ENCODE measurements around the gene THEM5.
"Not testable (repeated sequence)": the region's sequence is repeated elsewhere in the genome, so short reads cannot be mapped to it uniquely, and the experiment has no call there.

Gene THEM5

DNA sequence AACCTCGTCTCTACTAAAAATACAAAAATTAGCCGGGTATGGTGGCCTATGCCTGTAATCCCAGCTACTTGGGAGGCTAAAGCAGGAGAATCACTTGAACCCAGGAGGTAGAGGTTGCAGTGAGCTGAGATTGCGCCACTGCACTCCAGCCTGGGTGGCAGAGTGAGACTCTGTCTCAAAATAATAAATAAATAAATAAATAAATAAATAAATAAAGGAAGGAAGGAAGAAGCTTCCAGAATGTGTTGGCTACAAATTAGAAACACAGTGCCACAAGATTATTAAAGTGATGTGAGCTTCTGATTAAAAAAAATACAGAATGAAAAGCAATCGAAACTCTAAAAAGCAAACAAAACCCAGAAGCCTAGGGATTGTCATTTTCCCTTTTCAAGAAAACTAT is 30.4 kb upstream of the THEM5 start:
- H3K9me3 ChIP-seq (ENCODE audit: low read length); H3K36me3 ChIP-seq (ENCODE audit: insufficient read depth, low read length); H3K27me3 ChIP-seq (ENCODE audit: insufficient read depth, low read length); H3K4me1 ChIP-seq (ENCODE audit: insufficient read depth, low read length); H3K4me3 ChIP-seq (ENCODE audit: low read length); H2AFZ ChIP-seq (ENCODE audit: low read depth, low read length): not testable (repeated sequence)

DNA sequence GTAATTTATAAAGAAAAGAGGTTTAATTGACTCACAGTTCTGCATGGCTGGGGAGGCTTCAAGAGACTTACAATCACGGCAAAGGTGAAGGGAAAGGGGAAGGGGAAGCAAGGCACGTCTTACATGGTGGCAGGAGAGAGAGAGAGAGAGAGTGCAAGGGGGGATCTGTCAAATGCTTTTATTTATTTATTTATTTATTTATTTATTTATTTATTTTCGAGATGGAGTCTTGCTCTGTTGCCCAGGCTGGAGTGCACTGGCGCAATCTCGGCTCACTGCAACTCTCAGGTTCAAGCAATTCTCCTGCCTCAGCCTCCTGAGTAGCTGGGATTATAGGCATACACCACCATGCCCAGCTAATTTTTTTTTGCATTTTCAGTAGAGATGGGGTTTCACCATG is 29.4 kb upstream of the THEM5 start:
- H3K9me3 ChIP-seq (ENCODE audit: low read length); H3K27me3 ChIP-seq (ENCODE audit: insufficient read depth, low read length); H2AFZ ChIP-seq (ENCODE audit: low read depth, low read length); H3K36me3 ChIP-seq (ENCODE audit: insufficient read depth, low read length); H3K4me1 ChIP-seq (ENCODE audit: insufficient read depth, low read length); H3K4me3 ChIP-seq (ENCODE audit: low read length): not testable (repeated sequence)

DNA sequence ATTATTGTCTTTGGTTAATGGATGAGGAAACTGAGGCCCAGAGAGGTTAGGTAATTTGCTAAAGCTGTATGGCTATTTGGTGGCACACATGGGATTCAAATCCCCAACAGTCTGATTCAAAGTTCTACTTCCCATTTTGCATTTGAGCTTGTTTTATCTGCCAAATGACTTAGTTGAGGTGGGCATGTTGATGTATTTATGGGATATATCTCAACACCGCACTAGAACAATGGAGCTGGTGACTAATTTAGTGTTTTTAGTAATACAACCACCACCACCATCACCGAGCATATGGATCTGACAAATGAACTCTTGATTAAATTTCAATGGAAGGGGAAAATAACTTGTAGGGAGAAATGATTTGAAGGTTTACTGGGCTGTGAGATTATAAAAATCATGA is 29.0 kb upstream of the THEM5 start:
- Histone ChIP-seq H2AFZ (ENCODE audit: low read depth, low read length) (no peak overlapping the region), H3K9me3 (ENCODE audit: low read length) (no peaks in the 10 kb centered on the region), H3K4me1 (ENCODE audit: insufficient read depth, low read length) (no peaks in the 10 kb centered on the region), H3K4me3 (ENCODE audit: low read length) (no peak overlapping the region), H3K27me3 (ENCODE audit: insufficient read depth, low read length) (no peaks in the 10 kb centered on the region), H3K36me3 (ENCODE audit: insufficient read depth, low read length) (peaks cover 4% of the 10 kb centered on the region)

DNA sequence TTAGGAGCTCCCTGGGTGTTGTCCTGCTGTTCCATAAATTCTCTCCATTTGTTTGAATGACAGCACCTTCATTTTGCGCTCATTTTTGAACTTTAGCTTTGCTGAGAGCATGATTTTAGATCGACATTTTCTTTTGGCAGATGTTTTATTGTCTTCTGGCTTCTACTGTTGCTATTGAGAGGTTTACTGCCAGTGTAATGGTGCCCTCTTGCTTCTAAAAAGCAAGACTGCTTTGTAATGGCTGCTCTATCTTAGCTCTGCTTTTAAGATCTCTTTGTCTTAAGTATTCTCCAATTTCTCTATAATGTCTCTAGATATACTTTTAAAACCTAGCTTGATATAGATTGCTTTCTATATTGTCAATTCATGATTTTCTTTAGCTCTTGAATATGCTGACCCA is 28.0 kb upstream of the THEM5 start:
- Histone ChIP-seq H3K9me3 (ENCODE audit: low read length) (no peaks in the 10 kb centered on the region), H2AFZ (ENCODE audit: low read depth, low read length) (no peak overlapping the region), H3K36me3 (ENCODE audit: insufficient read depth, low read length) (peaks cover 4% of the 10 kb centered on the region), H3K4me1 (ENCODE audit: insufficient read depth, low read length) (no peaks in the 10 kb centered on the region), H3K4me3 (ENCODE audit: low read length) (no peak overlapping the region), H3K27me3 (ENCODE audit: insufficient read depth, low read length) (no peaks in the 10 kb centered on the region)

DNA sequence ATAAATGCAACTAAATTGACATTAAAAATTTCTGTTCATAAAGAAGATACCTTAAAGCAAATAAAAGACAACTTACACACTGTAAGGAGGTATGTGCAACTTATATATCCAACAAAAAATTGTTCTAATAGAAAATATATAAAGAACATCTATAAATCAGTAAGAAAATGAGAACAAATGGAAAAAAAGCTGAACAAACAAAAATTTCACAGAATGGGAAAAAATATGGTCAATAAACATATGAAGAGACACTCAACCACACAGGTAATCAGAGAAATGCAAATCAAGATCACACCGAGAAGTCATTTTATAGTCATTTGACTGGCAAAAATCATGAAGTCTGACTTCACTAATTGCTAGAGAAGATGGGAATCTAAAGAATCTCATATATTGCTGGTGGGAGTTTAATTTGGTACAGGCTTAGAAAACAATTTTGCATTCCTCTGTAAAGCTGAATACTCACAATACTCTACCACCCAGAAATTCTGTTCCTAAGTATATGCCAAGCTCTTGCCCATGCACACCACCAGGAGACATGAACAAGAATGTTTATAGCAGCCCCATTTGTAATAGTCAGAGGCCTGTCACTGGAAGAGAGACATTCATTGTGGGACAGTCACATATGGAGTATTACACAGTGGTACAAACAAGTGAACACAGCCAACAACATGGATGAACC is 22.0 kb upstream of the THEM5 start:
- Histone ChIP-seq H3K4me3 (ENCODE audit: low read length) (no peak overlapping the region), H3K36me3 (ENCODE audit: insufficient read depth, low read length) (peaks cover 13% of the 10 kb centered on the region), H2AFZ (ENCODE audit: low read depth, low read length) (no peak overlapping the region), H3K4me1 (ENCODE audit: insufficient read depth, low read length) (no peaks in the 10 kb centered on the region), H3K27me3 (ENCODE audit: insufficient read depth, low read length) (no peaks in the 10 kb centered on the region), H3K9me3 (ENCODE audit: low read length) (no peaks in the 10 kb centered on the region)

DNA sequence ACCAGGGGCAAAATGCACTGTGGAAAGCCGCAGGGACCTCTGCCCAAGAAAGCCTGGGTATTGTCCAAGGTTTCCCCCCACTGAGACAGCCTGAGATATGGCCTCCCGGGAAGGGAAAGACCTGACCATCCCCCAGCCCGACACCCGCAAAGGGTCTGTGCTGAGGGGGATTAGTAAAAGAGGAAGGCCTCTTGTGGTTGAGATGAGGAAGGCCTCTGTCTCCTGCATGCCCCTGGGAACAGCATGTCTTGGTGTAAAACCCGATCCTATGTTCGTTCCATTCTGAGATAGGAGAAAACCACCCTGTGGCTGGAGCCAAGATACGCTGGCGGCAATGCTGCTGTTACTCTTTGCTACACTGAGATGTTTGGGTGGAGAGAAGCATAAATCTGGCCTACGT is 19.3 kb upstream of the THEM5 start:
- not testable (repeated sequence) for H2AFZ ChIP-seq (ENCODE audit: low read depth, low read length); H3K4me1 ChIP-seq (ENCODE audit: insufficient read depth, low read length); H3K27me3 ChIP-seq (ENCODE audit: insufficient read depth, low read length); H3K9me3 ChIP-seq (ENCODE audit: low read length); H3K4me3 ChIP-seq (ENCODE audit: low read length)
- H3K36me3 ChIP-seq (ENCODE audit: insufficient read depth, low read length) = peaks cover 13% of the 10 kb centered on the region

DNA sequence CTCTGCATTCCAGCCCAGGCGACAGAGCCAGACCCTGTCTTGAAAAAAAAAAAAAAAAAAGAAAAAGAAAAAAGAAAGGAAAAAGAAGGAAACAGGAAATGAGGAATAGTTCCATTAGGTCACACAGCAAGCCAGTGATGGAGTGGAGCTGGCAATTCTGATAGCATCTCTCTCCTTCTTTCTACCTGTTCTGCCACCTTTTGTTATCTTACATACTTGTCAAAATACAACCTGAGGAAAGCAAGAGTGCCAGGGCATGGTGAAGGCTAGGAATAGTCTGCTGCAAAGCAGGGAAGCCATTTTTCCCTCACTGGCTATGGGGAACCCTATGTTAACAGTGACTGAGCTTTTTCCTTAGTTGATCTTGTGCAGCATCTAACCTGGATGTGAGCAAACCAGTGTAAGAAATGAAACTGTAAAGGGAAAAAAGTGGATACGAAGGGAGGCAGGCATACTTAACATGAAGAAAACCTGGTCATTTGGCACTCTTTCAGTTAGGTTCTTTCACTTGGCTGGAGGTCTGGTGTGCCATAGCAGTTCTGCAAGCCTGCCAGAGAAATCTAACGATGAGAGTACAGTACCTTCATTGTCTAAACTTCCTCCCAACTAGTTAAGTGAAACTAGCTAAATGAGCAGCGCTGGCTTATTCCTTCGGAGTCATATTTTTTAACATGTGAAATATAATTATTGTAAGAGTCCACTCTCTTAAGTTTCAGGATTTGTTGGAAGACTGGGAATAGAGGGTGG is 17.9 kb upstream of the THEM5 start:
- Histone ChIP-seq H2AFZ (ENCODE audit: low read depth, low read length) (no peak overlapping the region), H3K4me3 (ENCODE audit: low read length) (no peak overlapping the region), H3K4me1 (ENCODE audit: insufficient read depth, low read length) (no peaks in the 10 kb centered on the region), H3K27me3 (ENCODE audit: insufficient read depth, low read length) (no peaks in the 10 kb centered on the region), H3K9me3 (ENCODE audit: low read length) (no peaks in the 10 kb centered on the region), H3K36me3 (ENCODE audit: insufficient read depth, low read length) (peaks cover 13% of the 10 kb centered on the region)

DNA sequence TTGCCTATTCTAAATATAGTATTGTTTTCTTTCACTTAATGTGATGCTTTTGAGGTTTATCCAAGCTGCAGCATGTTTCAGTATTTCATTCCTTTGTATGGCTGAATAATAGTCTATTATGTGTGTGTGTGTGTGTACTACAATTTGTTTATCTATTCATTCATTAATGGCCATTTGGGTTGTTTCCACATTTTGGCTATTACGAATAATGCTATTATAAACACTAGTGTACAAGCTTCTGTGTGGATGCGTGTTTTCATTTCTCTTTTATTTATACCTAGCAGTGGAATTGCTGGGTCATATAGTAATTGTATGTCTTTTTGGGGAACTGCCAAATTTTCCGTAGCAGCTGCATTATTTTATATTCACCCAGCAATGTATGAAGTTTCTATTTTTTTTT is 15.0 kb upstream of the THEM5 start:
- no peaks in the 10 kb centered on the region for H3K9me3 ChIP-seq (ENCODE audit: low read length)

DNA sequence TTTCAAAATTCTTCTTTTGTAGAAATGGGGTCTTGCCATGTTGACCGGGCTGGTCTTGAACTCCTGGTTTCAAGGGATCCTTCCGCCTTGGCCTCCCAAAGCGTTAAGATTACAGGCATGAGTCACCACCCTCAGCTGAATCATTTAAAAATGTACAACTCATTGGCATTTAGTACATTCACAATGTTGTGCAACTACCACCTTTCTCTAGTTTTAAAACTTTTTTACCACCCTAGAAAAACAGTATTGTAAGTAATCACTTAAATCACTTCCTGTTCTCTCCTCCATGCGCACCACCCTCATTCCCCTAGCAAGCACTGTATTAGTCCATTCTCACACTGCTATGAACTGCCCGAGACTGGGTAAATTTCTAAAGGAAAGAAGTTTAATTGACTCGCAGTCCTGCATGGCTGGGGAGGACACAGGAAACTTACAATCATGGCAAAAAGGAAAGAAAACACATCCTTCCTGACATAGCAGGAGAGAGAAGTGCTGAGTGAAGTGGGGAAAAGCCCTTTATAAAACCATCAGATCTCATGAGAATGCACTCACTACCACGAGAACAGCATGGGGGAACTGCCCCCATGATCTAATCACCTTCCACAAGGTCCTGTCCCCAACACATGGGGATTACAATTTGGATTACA is 14.4 kb upstream of the THEM5 start:
- no peaks in the 10 kb centered on the region for H3K9me3 ChIP-seq (ENCODE audit: low read length)
- no peaks in the 10 kb centered on the region for H3K36me3 ChIP-seq (ENCODE audit: insufficient read depth, low read length)
- H3K4me1 ChIP-seq (ENCODE audit: insufficient read depth, low read length) = no peaks in the 10 kb centered on the region
- H3K4me3 ChIP-seq (ENCODE audit: low read length) = no peak overlapping the region
- H3K27me3 ChIP-seq (ENCODE audit: insufficient read depth, low read length) = no peaks in the 10 kb centered on the region
- no peak overlapping the region for H2AFZ ChIP-seq (ENCODE audit: low read depth, low read length)

More for the DNA sequence above, 15.0 kb upstream of the THEM5 start:
- Histone ChIP-seq H3K36me3 (ENCODE audit: insufficient read depth, low read length) (peaks cover under 1% of the 10 kb centered on the region), H2AFZ (ENCODE audit: low read depth, low read length) (no peak overlapping the region), H3K4me3 (ENCODE audit: low read length) (no peak overlapping the region), H3K27me3 (ENCODE audit: insufficient read depth, low read length) (no peaks in the 10 kb centered on the region), H3K4me1 (ENCODE audit: insufficient read depth, low read length) (no peaks in the 10 kb centered on the region)

DNA sequence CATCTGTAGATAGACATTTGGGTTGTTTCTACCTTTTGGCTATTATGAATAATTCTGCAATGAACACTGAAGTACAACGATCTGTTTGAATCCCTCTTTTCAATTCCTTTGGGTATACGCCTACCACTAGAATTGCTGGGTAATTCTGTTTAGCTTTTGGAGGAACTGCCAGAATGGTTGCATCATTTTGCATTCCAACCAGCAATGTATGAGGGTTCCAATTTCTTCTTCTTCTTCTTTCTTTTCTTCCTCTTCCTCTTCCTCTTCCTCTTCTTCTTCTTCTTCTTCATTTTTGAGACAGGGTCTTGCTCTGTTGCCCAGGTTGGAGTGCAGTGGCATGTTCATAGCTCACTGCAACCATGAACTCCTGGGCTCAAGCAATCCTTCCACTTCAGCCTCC is 13.8 kb upstream of the THEM5 start:
- no peak overlapping the region for H2AFZ ChIP-seq (ENCODE audit: low read depth, low read length)
- H3K4me3 ChIP-seq (ENCODE audit: low read length) = no peak overlapping the region
- no peaks in the 10 kb centered on the region for H3K9me3 ChIP-seq (ENCODE audit: low read length)
- H3K27me3 ChIP-seq (ENCODE audit: insufficient read depth, low read length) = no peaks in the 10 kb centered on the region
- H3K36me3 ChIP-seq (ENCODE audit: insufficient read depth, low read length) = no peaks in the 10 kb centered on the region
- no peaks in the 10 kb centered on the region for H3K4me1 ChIP-seq (ENCODE audit: insufficient read depth, low read length)

DNA sequence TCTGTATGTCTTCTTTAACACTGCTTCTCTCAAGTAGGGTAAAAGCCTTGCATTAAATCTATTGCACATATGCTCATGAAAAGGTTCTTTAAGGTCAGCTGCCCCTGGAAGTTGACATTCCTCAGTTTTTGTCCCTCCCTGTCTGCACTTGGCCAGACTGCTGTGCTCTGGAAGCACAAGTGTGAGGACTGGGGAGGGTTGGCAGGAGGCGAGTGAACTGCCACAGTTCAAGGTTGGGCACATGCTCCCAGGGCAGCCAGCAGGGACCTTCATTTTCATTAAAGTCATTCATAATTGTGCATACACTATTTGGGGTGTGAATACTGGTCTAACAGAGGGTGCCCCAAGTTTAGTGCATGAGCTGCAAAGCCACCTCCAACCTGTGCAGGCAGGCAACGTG is 10.9 kb upstream of the THEM5 start:
- Histone ChIP-seq H3K36me3 (ENCODE audit: insufficient read depth, low read length) (no peaks in the 10 kb centered on the region), H2AFZ (ENCODE audit: low read depth, low read length) (no peak overlapping the region), H3K4me1 (ENCODE audit: insufficient read depth, low read length) (no peaks in the 10 kb centered on the region), H3K9me3 (ENCODE audit: low read length) (no peaks in the 10 kb centered on the region), H3K4me3 (ENCODE audit: low read length) (no peak overlapping the region), H3K27me3 (ENCODE audit: insufficient read depth, low read length) (peaks cover 5% of the 10 kb centered on the region)

DNA sequence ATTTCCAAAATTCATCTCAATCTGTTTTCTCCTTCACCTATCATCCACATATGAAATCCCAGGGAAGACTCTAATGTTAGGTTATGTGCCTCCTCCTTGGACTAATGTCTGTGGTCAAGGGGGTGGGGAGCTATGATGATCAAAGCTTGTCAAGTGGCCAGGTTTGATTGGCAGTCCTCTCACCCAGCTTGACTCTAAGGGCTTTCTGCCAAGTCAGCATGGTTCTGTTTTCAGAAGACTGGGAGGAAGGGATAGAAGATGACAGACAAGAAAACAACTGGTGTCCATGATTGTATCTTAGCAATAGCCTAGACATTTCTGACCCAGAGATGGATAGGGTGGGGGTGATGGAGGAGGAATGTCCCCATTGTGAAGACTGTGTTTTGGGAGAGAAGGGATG is 9.1 kb upstream of the THEM5 start:
- H2AFZ ChIP-seq (ENCODE audit: low read depth, low read length) = no peak overlapping the region
- peaks cover 14% of the 10 kb centered on the region for H3K27me3 ChIP-seq (ENCODE audit: insufficient read depth, low read length)
- H3K36me3 ChIP-seq (ENCODE audit: insufficient read depth, low read length) = no peaks in the 10 kb centered on the region
- no peaks in the 10 kb centered on the region for H3K9me3 ChIP-seq (ENCODE audit: low read length)
- no peaks in the 10 kb centered on the region for H3K4me1 ChIP-seq (ENCODE audit: insufficient read depth, low read length)
- H3K4me3 ChIP-seq (ENCODE audit: low read length) = no peak overlapping the region

DNA sequence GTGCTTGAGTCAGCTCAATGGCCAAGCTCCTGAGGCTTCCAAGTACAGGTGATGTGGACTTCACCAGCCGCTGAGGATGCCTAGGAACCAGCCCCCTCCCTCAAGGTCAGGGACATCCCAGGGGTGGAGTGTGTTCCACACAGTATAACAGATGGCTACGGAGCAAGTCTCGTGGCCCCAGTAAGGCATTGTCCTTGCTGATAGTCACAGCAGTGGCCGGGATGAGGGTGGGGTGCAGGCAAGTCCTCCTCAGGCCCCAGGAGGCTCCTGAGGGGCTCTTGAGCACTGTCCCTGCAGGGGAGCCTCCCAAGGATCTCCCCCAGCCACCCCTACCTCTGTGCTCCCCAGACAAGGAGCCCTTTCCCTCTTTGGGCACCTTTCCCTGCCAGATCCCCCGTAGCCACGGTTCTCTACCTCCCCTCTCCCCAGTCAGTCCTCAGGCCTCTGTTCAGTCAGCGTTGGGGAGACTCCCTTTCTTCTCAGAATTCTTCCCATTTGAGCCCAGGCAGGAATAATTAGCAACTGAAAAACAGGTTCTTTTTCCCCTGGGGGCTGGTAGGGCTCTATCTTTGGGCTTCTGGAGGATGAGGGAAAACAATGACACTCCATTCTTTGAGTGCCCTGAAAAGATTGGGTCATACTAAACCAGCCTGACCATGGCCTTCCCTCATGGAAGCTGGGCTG is 7.1 kb upstream of the THEM5 start:
- H3K4me3 ChIP-seq (ENCODE audit: low read length) = no peak overlapping the region
- no peaks in the 10 kb centered on the region for H3K36me3 ChIP-seq (ENCODE audit: insufficient read depth, low read length)
- no peak overlapping the region for H2AFZ ChIP-seq (ENCODE audit: low read depth, low read length)
- H3K9me3 ChIP-seq (ENCODE audit: low read length) = no peaks in the 10 kb centered on the region
- peaks cover 17% of the 10 kb centered on the region for H3K27me3 ChIP-seq (ENCODE audit: insufficient read depth, low read length)
- H3K4me1 ChIP-seq (ENCODE audit: insufficient read depth, low read length) = no peaks in the 10 kb centered on the region
